Measurements from ENCODE around the gene SRP9.

DNA sequence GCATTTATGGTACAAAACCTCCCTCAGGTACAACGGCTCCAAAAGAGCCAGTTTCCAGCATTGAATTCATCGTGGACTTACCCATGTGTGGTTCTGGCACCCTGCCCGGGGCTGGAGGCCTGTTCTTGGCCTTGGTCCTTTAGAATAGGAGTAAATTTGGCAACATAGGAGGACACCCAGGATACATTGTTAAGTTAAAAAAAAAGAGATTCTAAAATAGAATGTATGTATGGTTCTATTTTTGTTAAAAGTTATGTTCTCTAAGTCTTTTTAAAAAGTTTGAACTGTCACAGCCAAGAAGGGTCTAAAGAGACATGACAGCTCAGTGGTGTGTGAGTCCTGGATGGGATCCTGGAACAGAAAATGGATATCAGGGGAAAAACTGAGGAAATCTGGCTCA lies 58.2 kb downstream of the SRP9 start:
- TF ChIP-seq, protein P1, sequence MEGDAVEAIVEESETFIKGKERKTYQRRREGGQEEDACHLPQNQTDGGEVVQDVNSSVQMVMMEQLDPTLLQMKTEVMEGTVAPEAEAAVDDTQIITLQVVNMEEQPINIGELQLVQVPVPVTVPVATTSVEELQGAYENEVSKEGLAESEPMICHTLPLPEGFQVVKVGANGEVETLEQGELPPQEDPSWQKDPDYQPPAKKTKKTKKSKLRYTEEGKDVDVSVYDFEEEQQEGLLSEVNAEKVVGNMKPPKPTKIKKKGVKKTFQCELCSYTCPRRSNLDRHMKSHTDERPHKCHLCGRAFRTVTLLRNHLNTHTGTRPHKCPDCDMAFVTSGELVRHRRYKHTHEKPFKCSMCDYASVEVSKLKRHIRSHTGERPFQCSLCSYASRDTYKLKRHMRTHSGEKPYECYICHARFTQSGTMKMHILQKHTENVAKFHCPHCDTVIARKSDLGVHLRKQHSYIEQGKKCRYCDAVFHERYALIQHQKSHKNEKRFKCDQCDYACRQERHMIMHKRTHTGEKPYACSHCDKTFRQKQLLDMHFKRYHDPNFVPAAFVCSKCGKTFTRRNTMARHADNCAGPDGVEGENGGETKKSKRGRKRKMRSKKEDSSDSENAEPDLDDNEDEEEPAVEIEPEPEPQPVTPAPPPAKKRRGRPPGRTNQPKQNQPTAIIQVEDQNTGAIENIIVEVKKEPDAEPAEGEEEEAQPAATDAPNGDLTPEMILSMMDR (IDR thresholded peaks at IDR 0.05), result no peak
- TF ChIP-seq POLR2A (IDR thresholded peaks at IDR 0.05; ENCODE audit: low read depth), result no peak
- no peak for TF ChIP-seq EP300 (IDR thresholded peaks at IDR 0.05)
